Esophagus muscularis mucosa (tissue), 4 donors: ENCODE data around the gene CCDC82.

Experiments used
- CTCF ChIP-seq, 3 experiments: fragments of 200-600 bp in 2 of 3; fragments of 450-650 bp in 1 of 3; sonication (generic) in 2 of 3; IDR thresholded peaks; one replicate each; pipeline ENCODE4 v1.5.1; 2017 to 2019; ENCODE audit warnings: antibody characterized with exemption in 3 of 3, mild to moderate bottlenecking in 2 of 3, moderate library complexity in 1 of 3
- EP300 ChIP-seq: sonication (generic); formaldehyde crosslinking; IDR thresholded peaks from one replicate; pipeline ENCODE4 v1.6.1; 2017; ENCODE audit warnings: antibody characterized with exemption
- POLR2A ChIP-seq: fragments of 450-650 bp; IDR thresholded peaks from one replicate; pipeline ENCODE4 v1.6.1; 2017; ENCODE audit warnings: antibody characterized with exemption, moderate library complexity, mild to moderate bottlenecking, low read depth

DNA sequence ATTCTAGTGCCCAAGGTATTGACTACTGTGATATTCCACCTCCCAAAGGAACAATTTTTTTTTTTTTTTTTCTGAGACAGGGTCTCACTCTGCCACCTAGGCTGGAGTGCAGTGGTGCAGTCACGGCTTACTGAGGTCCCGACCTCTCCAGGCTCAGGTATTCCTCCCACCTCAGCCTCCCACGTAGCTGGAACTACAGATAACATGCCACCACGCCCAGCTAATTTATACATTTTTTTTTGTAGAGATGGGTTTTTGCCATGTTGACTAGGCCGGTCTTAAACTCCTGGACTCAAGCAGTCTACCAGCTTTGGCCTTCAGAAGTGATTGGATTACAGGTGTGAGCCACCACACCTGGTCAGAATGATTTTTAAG lies 80.1 kb downstream of the CCDC82 start:
- TF ChIP-seq CTCF (IDR thresholded peaks at IDR 0.05), result no peak
- TF ChIP-seq EP300, result no peak
- no peak for TF ChIP-seq POLR2A
